GM20000 (cell line): ENCODE results near the gene AK4.

Source experiments
- DNase-seq: peaks from one replicate; pipeline ENCODE4 v3.0.0; 2012; ENCODE audit warnings: low spot score
- TF ChIP-seq, protein P1 (sequence below): IDR thresholded peaks from 2 replicates; pipeline ENCODE4 v1.5.1; 2012; ENCODE audit warnings: mild to moderate bottlenecking, control low read depth; ENCODE audit errors: extremely low read depth, missing control alignments

The AK4 gene

GRCh38 chr1:65255656-65256050 lies 107.7 kb downstream of the AK4 start:
- TF ChIP-seq, protein P1, sequence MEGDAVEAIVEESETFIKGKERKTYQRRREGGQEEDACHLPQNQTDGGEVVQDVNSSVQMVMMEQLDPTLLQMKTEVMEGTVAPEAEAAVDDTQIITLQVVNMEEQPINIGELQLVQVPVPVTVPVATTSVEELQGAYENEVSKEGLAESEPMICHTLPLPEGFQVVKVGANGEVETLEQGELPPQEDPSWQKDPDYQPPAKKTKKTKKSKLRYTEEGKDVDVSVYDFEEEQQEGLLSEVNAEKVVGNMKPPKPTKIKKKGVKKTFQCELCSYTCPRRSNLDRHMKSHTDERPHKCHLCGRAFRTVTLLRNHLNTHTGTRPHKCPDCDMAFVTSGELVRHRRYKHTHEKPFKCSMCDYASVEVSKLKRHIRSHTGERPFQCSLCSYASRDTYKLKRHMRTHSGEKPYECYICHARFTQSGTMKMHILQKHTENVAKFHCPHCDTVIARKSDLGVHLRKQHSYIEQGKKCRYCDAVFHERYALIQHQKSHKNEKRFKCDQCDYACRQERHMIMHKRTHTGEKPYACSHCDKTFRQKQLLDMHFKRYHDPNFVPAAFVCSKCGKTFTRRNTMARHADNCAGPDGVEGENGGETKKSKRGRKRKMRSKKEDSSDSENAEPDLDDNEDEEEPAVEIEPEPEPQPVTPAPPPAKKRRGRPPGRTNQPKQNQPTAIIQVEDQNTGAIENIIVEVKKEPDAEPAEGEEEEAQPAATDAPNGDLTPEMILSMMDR = no peak
- DNase-seq = no peak

- TF ChIP-seq, protein P1 = no peak
- DNase-seq = no peak
These were observed 109.1 kb downstream of the AK4 start for GRCh38 chr1:65256860-65257708.

DNA sequence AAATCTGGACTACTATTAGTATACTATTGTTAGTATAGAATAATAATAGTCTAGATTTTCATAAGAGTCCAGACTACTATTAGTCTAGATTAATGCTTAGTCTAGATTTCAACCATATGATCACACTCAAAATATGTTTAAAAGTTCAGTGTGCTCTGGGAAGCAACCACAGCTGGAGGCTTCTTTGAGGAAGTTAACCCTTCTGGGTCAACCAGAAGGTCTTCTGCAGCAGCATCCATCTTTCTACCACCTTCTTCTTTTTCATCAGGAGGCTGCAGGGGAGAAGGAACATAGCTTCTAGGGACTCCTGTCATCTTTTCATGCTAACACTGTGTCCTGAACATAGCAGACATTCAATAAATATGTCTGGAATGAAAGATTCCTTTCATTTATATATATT lies 110.1 kb downstream of the AK4 start:
- TF ChIP-seq, protein P1 = no peak
- DNase-seq = no peak

DNA sequence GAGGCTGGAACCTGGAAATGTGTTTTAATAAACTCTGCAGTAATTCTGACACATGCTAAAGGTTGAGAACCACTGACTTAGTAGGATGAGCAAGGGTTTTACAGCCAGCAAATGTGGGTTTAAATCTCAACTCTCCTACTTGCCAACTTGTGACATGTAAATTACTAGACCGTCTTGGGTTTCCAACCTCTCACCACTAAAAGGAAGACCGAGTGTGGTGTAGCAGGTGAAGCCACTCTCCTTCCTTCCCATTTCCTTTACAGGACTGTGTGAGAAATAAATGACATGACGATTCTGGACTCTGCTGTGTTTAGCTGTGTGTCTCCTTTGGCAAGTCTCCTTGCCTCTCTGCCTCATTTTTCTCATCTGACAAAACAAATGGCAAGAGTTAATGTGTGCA lies 111.8 kb downstream of the AK4 start:
- DNase-seq = no peak
- TF ChIP-seq, protein P1 = no peak

DNA sequence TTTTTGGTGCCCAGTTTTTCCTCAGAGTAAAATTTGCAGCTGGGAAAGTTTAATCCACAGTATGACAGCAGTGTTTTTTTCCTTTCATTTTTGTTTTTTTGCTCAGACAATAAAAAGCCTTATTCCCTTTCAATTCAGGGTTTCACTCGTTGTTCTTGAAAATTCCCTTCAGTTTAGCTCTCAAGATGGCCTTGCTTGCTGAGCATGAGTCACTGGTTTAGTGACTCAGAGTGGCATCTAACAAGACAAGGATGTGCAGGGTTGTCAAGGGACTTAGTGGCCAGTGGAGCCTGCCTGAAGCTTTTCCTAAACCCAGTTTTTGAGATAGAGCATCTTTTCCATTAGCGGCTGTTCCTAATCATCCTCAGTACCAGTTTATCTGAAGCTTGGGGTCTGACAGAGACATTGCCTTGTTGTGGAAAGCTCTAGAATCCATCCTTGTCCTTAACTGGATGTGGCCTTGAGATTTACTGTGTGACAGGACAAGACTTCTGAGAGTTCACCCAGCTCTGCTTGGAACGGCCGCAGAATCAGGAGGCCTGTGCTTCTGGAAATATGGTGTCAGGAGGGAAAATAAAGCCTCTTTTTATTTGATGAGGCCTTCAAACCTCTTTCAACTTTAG lies 113.0 kb downstream of the AK4 start:
- DNase-seq = no peak
- TF ChIP-seq, protein P1 = no peak

DNA sequence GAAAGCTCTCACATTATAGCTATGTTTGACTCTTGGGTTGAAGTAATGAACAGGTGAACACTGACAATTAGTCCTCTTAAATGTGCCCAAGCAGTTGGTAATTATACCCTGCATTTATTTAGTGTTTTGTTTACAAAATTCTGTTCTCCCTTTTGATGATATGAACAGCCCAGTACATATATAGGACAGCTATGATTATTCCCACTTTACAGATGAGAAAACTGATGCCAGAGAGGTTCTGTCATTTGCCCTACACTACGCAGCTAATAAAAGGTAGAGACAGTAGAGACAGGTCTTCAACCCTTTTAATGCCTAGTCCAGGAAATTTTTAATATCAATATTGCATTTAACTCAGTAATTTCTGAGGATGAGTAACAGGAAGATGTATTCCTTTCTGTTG lies 115.3 kb downstream of the AK4 start:
- no peak for DNase-seq

GRCh38 chr1:65264197-65264929 lies 116.4 kb downstream of the AK4 start:
- no peak for DNase-seq
- TF ChIP-seq, protein P1 = no peak

More for the DNA sequence above, 115.3 kb downstream of the AK4 start:
- TF ChIP-seq, protein P1 = no peak
